HUDEP-2 (cell line): Measurements from ENCODE around the gene SLAIN2.
A peak's percentile ranks its signal among the peaks of the same experiment; 100 is the strongest.

ENCODE experiments used
- DNase-seq, 76 experiments: peaks; one replicate each; lab custom pipeline; 2025; ENCODE audit not compliant: unreplicated experiment in 76 of 76; lab: John Stamatoyannopoulos, UW

The SLAIN2 gene

GRCh38 chr4:48368389-48368788 lies 27.1 kb downstream of the SLAIN2 start:
- DNase-seq = no peak

- no peak for DNase-seq
These were observed 27.9 kb downstream of the SLAIN2 start for GRCh38 chr4:48369248-48369647.

GRCh38 chr4:48369771-48370170 lies 28.4 kb downstream of the SLAIN2 start:
- no peak for DNase-seq

DNA sequence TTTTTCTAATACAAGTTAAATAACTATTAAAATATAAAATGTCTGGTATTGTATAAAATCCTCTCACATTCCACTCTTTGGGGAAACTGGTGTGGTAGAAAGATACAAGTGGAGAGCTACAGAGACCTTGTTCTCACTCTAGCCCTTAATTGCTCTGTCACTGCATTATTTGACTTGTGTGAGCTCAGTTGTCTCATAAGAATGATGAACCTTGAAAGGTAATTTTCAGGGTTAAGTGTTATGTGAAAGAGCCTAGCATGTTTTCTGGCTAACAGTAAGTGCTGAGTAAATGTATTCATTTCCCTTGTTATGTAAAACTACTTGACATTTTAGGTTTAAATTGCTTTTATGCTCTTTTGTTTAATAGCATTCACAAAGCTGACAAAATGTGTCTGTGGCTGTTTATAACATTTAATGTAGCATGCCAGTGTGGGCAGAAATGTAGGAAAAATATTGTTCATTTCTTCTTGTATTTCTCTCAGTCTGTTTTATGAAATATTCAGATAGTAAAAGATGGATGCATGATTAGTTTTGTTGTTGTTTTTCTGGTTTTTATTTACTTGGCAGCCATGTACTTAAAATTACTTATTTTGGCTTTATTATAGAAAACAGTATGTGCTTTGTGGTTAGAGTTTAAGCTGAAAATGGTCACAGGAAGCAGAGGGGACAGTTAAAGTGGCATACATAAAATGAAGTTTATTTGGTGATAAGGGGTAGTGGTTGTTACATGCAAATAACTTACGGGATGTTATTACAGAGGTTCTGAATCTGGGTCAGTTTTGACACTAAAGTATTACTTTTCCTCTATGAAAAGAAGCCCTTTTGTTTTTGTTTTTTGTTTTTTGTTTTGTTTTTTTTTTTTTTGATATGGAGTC lies 29.2 kb downstream of the SLAIN2 start:
- no peak for DNase-seq

GRCh38 chr4:48372272-48372671 lies 30.9 kb downstream of the SLAIN2 start:
- DNase-seq = no peak

DNA sequence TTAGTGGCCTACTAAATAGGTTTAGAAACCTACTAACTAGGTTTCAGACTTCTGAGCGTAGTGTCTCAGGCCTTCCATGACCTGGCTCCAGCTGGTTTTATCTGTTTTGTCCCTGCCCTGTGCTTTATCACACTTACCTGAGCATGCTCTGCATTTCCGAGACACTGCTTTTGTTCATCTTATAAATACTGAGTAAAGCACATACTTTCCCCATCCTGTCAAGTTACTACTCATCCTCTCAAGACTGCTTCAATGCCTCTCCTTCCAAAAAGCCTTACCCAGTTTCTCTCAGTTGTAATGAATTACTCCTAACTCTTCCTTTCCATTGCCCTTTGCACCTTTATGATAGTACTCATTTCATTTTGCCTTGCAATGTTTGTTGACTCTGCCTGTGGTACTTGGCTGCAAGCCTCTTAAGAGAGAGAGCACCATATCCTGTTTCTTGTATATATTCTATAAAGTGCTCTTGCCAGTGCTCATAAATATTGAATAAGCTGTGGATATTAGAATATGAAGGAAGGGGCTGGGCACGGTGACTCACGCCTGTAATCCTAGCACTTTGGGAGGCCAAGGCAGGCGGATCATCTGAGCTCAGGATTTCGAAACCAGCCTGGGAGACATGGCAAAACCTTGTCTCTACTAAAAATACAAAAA lies 34.4 kb downstream of the SLAIN2 start:
- no peak for DNase-seq

- DNase-seq = no peak
These were observed 38.4 kb downstream of the SLAIN2 start for GRCh38 chr4:48379587-48380180.

DNA sequence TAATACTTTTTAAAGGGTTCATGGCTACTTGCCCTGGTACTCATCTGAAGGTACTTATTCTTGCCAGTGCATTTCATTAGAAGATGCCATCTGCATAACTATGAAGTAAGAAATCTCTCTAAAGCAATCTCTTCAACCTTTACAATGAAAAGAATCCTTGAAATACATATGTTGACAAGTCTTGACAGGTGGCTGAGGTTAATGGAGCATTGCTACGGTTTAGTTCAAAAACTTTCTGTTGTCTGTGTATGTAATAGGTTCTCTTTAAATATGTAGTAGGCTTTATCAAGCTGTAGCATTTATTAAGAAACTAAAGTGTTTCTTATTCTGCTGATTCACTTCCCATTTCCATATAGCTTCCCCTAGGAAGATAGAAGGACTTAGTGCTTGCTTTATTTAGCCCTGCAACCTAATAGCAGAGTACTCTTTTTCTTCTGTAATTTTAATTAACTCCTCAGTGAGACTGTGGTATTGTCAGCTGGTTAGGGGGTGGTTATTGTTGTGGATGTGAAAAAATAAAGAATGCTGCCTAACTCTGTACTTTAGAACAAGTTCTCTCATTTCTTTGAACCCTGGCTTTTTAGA lies 39.3 kb downstream of the SLAIN2 start:
- no peak for DNase-seq

DNA sequence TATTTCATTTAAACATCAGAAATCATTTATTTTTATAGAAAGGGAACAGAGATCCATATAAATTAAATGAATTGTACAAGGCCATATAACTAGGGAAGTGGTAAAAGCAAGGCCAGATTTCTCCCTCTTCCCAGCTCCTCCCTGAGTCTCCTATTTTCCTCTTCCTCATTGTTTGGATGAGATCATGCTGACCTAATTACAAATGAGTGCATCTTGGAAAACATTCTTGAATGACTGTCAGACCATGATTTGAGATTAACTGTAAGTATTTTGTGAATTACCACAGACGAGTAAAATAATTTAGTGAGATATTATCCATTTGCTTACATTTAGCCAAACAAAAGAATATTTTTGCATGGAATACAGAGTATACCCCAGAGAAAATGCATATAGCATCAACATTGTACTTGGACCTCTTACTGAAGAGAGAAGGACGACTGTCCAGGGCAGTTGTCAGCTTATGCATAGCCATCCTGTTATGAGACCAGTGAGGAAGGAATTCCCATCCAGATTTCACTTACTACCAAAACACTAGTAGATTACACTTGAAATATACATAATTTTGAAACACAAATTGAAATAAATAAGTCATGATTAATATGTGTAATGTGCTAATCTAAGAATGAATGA lies 47.3 kb downstream of the SLAIN2 start:
- DNase-seq = no peak

GRCh38 chr4:48396043-48396442 lies 54.7 kb downstream of the SLAIN2 start:
- DNase-seq = no peak

DNA sequence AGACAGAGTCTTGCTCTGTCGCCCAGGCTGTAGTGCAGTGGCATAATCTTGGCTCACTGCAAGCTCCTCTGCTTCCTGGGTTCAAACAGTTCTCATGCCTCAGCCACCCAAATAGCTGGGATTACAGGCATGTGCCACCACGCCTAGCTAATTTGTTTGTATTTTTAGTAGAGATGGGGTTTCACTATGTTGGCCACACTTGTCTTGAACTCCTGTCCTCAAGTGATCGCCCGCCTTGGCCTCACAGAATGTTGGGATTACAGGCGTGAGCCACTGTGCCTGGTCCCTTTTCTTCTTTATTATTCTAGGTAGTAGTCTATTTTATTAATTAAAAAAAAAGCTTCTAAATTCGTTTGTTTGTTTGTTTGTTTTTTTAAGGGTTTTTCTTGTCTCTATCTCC lies 59.1 kb downstream of the SLAIN2 start:
- no peak for DNase-seq

DNA sequence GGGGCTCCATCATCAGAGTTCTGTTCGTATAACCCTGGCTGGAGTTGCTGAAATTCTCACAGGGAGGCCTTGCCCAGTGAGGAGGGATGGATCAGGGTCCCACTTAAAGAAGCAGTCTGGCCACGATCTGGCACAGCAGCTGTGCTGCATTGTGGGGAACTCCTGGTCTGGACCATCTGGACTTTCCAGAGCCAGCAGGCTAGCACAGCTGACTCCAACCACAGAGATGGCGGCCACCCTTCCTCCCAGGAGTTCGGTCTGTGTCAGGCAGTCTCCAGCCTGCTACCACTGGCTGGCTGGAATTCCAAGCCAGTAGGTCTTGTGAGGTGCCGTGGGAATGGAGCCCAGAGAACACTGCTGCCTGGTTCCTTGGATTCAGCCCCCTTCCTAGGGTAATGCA lies 62.0 kb downstream of the SLAIN2 start:
- DNase-seq = no peak

- DNase-seq = peak in 1 of 76 experiments; percentile 1
These were observed 62.5 kb downstream of the SLAIN2 start for GRCh38 chr4:48403779-48404178.

GRCh38 chr4:48405924-48406323 lies 64.6 kb downstream of the SLAIN2 start:
- DNase-seq = peak in 1 of 76 experiments; percentile 2

- DNase-seq = no peak
These were observed 67.9 kb downstream of the SLAIN2 start for GRCh38 chr4:48409203-48409602.

- DNase-seq = no peak
These were observed 69.5 kb downstream of the SLAIN2 start for GRCh38 chr4:48410812-48411211.

GRCh38 chr4:48420144-48420543 lies 78.8 kb downstream of the SLAIN2 start:
- no peak for DNase-seq

DNA sequence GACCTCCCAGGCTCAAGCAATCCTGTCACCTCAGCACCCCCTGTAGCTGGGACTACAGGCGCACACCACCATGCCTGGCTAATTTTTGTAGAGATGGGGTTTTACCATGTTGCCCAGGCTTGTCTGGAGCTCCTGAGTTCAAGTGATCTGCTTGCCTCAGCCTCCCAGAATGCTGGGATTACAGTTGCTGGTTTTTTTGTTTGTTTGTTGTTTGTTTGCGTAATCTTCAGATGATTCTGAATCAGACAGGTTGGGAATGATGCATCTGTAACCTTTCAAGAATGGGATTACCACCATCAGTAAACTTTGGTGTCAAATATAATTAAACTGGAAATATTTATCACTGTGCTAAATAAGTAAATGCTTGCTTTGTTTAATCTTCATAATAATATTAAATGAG lies 79.8 kb downstream of the SLAIN2 start:
- no peak for DNase-seq

GRCh38 chr4:48428926-48429325 lies 87.6 kb downstream of the SLAIN2 start:
- DNase-seq = no peak

GRCh38 chr4:48429709-48430474 lies 88.6 kb downstream of the SLAIN2 start:
- peak in 1 of 76 experiments; percentile 1 for DNase-seq
